NCI-H524 (cell line): ENCODE measurements around the gene SPIRE1.

Experiments
- DNase-seq, 2 experiments: peaks; one replicate each; lab custom pipeline; 2025; lab: John Stamatoyannopoulos, UW

The SPIRE1 gene

GRCh38 chr18:12445554-12445953, 212.4 kb downstream of the SPIRE1 start:
- DNase-seq = no peak

GRCh38 chr18:12443551-12443950, 214.4 kb downstream of the SPIRE1 start:
- DNase-seq = no peak

- DNase-seq = no peak
Observed at GRCh38 chr18:12442946-12443345, 215.0 kb downstream of the SPIRE1 start.

DNA sequence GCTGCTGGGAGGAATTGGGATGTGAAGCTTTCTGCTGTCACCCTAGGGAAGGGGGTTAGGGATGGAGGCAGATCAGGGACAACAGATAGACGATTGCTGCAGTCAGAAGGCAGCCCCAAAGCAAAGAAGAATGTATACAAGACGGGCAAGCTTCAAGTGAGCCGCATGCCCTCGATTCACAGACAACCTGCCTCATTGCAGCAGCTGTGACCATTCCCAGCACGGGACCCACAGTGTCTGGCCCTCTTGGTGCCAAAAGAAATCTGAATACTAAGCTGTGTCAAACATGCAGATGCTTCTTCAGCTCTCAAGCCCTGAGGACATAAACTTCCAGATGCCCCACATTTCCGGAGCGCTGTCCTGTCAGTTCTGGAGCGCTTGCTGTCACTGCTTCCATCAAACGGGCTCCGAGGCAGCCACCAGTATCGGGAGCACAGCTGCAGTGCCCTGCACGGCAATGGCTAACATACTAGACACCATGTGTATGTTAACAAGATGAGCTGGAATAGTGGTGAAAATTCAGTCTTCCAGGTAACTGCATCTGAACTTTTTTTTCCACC, 216.4 kb downstream of the SPIRE1 start:
- DNase-seq = peak in 1 of 2 experiments; percentile 42

GRCh38 chr18:12438257-12438656, 219.7 kb downstream of the SPIRE1 start:
- no peak for DNase-seq

- no peak for DNase-seq
Observed at GRCh38 chr18:12435867-12436266, 222.0 kb downstream of the SPIRE1 start.

DNA sequence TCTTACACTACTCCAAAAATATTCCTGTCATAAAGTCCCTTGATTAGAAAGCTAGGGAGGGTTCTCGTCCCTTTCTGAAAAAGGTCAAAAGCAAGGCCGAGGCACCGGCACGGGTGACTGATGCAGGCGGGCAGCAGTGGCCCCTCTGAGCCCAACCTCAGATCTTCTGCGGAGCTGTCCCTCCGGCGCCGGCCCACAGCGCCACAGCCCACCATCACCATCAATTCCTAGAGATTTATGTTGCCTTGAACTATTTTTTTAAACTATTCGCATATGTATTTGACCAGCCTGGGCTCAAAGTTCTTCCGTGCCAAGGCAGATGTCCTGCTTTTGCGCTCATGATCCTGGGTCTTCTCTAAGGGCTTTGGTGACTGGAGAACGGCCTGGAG, 223.4 kb downstream of the SPIRE1 start:
- no peak for DNase-seq

DNA sequence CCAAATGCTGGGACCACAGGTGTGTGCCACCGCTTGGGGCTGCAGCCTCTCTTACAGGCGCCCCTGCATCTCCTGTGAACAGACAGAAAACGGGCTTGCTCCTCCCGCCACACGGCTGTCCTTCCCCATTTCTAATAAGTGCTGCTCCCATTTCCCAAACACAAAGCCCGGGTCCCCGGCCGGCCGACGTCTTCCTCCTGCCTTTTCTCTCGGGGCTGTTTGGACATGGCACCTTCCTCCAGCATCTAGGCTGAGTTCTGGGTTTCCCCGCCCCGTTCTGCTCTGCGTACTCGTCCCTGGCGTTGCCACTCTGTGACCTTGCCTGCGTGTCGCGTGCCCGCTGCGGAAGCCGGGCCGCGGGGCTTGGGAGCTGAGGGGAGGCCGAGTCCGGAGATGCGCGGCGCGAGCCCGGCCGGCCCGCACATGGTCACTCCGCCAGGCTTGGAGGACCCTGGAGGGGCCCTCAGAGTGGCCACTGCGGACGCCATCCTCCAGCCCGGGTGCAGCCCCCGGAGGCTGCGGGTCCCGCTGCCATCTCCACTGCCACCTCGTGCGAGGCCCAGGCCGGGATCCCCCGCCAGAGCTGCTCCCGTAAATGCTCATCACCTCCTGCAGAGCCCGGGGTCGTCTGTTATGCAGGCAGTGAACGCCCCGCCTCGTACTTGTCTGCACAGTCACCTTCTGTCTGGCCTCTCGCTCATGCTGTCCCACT, 223.9 kb downstream of the SPIRE1 start:
- DNase-seq = no peak

GRCh38 chr18:12432881-12433280, 225.0 kb downstream of the SPIRE1 start:
- no peak for DNase-seq

DNA sequence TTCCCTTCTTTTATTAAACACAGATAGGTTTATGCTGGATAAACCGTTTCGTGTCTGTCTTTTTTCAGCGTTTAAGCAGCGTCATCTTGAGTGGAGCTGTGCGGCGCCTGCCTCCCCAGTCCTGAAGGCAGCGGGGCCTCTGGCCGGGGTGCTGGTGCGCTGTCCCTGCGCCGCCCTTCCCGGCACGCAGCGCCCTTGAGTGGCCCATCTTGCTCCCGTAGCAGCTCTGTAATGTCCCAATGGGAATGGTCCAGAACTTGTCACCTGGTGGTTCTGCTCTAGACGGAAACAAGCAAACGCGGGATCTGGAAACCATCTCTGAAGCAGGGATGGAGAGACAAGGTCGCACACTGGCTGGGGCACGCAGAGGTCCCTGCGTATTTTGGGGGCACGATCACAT, 225.7 kb downstream of the SPIRE1 start:
- no peak for DNase-seq

DNA sequence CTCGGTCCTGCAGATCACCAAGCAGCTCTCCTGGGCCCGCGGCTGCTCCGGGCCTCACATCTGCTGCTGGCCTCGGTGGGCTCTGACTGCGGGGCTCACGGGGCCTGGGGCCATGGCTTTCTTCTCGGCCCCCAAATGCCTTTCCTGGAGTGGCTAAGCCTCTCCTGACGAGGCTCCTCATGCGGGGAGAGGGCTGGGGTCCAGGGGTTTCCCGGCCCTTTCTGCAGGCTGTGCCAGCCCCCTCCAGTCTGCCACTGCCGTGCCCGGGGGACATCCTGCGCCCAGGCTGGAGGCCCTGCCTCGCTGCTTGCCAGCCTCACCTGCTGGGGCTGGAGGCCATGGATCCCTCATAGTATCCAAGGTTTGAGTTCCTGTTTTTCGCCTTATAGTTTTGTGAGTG, 226.3 kb downstream of the SPIRE1 start:
- no peak for DNase-seq

DNA sequence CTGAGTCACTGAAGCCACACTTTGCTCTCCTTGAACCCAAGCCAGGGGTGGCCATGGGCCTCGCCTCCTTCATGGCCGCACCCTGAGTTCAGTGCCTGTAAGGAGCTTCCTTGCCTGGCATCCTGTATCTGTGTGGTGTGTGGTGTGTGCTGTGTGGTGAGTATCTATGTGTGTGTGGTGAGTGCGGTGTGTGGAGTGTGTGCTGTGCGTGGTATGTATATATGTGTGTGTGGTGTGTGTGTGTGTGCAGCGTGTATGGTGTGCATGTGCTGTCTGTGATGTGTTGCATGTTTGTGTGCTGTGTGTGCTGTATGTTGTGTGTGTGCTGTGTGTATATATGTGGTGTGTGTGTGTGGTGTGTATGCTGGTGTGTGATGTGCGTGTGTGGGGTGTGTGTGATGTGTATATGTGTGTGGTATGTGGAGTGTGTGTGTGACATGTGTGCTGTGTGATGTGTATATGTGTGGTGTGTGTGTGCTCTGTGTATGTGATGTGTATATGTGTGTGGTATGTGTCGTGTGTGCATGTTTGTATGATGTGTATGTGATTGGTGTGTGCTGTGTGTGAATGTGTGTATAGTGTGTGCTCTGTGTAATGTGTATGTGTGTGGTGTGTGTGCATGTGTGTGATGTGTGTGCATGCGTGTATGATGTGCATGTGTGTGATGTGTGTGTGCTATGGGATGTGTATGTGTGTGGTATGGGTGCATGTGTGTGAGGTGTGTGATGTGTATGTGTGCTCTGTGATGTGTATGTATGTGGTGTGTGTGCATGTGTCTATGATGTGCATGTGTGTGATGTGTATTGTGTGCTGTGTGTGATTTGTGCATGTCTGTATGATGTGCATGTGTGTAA, 227.5 kb downstream of the SPIRE1 start:
- no peak for DNase-seq

- DNase-seq = no peak
Observed at GRCh38 chr18:12429556-12429955, 228.4 kb downstream of the SPIRE1 start.

DNA sequence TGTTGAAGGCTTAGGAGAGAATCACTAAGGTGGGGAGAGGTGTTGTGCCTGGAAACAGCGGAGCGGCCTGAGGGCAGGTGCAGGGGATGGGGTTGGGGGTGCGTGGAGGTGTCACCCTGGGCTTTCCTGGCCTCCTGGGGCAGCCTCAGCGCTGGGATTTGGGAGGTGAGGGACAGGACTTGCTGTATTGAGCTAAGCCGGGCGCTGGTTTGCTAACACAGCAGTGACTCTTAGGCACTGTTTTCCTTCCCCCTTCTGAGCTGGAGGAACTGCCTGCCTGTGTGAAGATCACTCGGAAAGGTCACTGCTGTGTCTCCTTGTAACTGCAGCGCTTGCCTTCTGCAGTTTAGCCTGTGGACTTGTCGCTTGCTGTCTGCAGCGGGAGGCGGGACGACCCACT, 229.0 kb downstream of the SPIRE1 start:
- no peak for DNase-seq

DNA sequence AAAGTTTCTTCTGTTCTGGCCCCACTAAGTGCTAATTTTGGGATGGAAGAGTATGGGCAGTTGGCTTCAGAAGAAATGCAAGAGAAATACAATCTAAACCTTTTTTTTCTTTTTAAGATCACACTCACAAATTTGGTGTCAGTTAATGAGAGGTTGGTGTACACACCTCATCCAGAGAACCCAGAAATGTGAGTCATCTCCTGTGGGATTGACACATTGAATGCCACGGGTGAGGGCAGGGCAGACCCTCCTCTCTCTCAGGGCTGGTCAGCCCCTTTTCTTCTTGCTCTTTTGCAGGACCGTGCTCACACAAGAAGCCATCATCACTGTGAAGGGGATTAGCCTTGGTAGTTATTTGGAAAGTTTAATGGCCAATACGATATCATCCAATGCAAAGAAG, 231.0 kb downstream of the SPIRE1 start:
- DNase-seq = no peak

DNA sequence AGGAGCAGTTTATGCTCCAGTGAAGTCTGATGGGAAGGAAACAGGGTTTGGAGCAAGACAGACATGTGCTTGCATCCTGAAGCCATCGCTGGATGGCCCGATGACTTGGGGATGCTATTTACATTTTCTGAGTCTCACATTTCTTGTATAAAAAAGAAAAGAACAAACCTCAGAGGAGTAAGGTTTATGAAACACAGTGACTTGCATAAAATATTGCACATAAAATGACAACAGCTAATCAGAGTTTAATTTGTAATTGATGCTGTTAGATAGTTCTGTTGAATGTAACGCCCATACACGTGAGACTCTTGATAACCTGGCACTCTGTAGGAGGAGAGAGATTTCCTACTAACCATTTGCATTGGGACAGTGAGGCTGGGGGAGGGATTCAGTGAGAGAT, 233.7 kb downstream of the SPIRE1 start:
- DNase-seq = no peak

DNA sequence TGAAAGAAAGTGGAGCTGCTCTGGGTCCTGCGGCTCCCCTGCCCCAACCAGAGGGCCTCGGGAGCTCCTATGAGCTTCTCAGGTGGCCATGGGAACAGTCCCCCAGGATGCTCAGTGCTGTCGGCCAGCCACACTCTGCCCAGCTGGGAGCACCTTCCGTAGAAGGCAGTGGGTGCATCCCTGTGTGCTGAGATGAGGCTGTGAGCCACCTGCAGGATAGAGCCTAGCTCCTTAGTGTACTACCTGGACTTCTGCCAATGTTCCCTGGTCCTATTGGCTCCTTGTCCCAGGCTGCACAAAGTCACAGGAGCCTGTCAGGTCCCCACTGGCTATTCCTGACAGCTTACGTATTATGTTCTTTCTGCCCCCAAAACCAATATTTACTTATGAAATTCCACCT, 234.1 kb downstream of the SPIRE1 start:
- peak in 1 of 2 experiments; percentile 18 for DNase-seq

DNA sequence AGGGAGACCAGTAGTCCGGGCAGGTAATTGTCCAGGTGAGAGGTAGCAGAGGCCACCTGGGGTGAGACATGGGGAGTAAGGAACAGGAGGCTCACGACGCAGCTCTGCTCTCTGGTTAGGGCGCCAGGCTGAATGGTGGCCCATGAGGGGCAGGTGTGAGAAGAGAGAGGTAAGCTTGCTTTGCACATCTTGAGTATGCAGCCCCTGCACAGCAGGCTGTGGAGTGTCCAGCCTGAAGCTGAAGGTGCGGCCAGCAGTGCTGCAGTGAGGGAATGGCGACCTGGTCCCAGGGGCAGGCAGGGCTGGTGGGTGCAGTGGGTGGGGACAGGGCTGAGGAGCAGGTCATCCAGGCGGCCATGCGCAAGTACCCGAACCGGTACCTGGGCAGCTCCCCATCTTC, 234.5 kb downstream of the SPIRE1 start:
- DNase-seq = no peak

- peak; percentile 93 to 96 for DNase-seq
Observed at GRCh38 chr18:12422936-12423335, 235.0 kb downstream of the SPIRE1 start.

DNA sequence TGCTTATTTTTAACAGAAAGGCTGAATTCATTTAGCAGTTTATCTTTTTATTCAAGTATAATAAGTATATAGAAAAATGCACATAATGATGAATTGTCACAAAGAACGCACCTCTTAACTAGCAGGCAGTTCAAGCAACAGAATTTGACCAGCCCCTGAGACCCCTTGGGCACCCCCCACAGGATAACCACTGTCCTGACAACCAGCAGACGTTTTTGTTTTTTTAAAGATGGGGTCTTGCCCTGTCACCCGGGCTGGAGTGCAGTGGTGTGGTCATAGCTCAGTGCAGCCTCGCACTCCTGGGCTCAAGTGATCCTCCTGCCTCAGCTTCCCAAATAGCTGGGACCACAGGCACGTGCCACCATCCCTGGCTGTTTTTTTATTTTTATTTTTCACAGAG, 236.2 kb downstream of the SPIRE1 start:
- DNase-seq = peak in 1 of 2 experiments; percentile 34

DNA sequence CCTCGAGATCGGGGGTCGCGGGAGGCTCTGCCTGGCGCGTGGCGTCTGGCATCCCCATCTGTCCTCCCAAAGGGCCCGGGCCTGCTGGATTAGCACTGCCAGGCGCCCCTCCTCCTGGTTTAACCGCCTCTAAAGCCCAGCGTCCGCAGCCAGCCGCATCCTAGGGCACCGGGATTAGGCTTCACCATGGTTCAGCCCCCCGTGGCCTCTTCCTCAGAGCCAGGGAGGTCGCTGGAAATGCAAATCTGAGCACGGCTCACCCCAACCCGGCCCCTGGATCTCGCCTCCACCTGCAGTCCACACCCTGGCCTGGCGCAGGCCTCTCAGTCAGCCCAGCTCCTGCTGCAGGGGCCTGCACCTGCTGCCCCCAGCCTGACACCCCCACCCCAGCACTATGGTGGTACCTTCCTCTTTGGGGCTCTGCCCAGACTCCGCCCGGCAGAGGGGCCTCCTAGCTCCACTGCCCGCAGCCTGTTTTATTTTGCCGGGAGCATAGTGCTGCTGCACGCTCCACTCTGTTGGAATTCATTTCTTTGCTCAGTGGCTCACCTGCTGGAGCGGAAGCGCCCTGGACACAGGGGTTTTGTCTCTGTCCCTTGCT, 237.0 kb downstream of the SPIRE1 start:
- peak; percentile 86 to 89 for DNase-seq

DNA sequence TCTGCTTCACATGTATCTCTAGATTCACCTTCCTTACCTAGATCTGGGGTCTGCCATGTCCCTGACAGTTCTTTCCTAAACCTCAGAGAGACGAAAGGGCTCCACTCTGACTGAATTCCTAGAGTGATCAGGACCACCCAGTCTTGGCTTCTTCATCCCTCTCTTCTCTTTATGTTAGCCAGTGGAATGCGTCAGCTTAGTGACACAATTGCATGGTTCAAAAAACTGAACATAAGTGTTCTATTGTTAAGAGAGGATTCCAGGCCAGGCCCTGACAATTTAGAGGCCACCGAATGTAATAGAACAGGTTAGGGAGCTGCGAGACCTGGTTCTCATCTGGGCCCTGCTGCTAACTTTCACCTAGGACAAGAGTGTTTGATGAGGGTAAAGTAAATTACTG, 240.2 kb downstream of the SPIRE1 start:
- DNase-seq = no peak
